Measurements from ENCODE around the gene FER1L5.

DNA sequence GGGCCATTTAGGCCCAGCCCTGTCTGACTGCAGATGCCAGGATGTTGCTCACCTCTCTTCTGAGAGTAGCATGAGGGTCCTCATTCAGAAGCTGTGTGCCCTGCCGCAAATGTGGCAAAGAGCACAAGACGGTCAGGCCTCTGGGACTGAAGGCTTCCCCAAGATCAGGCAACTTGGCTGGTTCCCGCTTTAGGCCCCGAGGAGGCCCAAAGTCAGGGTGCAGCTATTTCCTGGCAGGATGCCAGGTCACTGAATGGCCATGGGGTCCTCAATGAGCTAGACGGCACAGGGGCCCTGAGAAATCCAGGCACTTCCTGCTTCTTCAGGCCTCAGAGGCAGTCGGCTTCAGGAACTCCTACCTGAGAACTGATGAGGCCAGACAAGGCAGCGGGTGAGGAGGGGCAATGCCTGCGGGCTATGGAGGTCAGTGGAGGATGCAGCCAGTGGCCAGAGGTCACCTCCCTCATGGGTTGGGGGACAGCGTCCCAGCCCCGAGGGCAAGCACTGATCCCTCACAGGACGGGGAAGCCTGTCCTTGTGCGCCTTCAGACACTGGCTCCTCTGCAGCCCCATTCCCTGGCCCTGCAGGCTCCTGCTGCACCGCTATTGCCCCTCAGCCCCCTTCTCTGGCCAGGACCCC, 52.4 kb downstream of the FER1L5 start:
- no peak for TF ChIP-seq EZH2phosphoT487 (IDR thresholded peaks at IDR 0.05; ENCODE audit: borderline replicate concordance, low read depth, low read length)
- TF ChIP-seq, protein P1, sequence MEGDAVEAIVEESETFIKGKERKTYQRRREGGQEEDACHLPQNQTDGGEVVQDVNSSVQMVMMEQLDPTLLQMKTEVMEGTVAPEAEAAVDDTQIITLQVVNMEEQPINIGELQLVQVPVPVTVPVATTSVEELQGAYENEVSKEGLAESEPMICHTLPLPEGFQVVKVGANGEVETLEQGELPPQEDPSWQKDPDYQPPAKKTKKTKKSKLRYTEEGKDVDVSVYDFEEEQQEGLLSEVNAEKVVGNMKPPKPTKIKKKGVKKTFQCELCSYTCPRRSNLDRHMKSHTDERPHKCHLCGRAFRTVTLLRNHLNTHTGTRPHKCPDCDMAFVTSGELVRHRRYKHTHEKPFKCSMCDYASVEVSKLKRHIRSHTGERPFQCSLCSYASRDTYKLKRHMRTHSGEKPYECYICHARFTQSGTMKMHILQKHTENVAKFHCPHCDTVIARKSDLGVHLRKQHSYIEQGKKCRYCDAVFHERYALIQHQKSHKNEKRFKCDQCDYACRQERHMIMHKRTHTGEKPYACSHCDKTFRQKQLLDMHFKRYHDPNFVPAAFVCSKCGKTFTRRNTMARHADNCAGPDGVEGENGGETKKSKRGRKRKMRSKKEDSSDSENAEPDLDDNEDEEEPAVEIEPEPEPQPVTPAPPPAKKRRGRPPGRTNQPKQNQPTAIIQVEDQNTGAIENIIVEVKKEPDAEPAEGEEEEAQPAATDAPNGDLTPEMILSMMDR (conservative IDR thresholded peaks at IDR 0.05; ENCODE audit: low read length) = no peak
